HG03521 (cell line): ENCODE measurements around the gene TSC1.
"Not testable (repeated sequence)": the region's sequence is repeated elsewhere in the genome, so short reads cannot be mapped to it uniquely, and the experiment has no call there.

Experiments
- ATAC-seq: cut with Tn5 transposase; IDR thresholded peaks from one replicate; pipeline ENCODE4 v1.9.1; 2021; ENCODE audit warnings: mild to moderate bottlenecking, moderate library complexity; ENCODE audit not compliant: unreplicated experiment

Gene TSC1

DNA sequence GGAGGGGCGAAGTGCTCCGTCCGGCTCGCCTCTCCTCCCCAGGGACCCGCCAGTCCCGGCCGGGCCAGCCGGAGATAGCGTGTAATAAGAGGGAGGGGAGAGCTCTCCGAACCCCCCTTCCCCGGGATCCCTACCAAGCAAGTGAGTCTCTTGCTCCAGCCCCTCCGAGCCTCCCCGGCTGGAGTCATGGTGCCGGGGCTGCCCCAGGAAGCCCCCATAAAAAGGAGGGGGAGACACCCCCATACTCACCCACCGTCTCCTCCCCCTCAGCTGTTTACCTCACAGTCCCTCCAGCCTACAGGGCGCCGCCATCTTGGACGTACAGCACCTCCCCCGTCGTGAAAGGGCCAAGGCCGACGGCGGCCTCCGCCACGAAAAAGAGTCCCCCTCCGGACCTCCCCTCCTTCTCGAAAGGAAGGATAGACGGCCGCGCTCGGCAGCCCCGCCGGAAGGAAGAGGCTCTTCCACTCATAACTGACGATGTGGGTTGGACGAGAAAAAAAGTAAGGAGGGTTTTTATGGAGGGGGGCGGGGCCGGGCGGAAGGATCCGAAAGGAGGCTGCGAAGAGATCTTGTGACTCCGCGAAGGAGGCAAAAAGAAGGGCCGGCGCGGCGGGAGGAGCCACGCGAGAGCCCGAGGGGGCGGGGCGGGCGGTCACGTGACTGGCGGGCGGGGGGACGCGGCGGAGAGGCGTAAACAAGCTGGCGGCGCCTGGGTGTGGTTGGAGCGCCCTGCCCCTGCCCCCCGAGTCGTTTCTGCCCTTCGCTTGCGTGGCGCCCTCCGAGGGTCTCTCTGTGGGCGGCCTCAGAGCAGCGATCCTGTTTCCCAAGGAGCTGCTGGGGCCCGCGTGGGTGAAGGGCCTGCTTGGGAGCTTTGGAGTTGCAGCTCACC, at the start of gene TSC1:
Gene TSC1, minus strand, starts transcription at position 323 of the 892 bp plus-strand sequence. CDS start 15,744 bp downstream, outside the sequence.
- ATAC-seq: peak; percentile 65

DNA sequence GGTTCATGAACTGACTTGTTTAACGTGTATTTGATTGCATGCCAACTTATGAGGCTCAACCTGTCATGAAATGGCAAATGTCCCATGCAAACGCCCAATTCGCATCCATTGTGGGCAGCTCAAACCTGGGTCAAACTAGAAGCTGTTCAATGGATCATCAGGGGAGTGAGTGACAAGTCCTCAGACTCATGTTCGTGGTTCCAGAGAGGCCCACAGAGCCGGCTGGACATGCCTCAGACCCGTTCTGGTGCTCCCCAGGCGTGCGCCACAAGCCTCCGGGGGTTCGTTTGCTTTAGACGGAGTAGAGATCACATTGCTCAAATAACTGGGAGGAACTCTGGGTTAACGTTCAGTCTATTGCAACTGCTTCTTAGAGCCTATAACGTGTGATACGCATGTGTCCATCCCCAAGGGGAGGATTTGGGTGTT, 49.1 kb upstream of the TSC1 start:
- no peak for ATAC-seq

GRCh38 chr9:132991351-132992300, 47.2 kb upstream of the TSC1 start:
- ATAC-seq: no peak

- ATAC-seq: no peak
Observed at GRCh38 chr9:132990781-132991180, 46.4 kb upstream of the TSC1 start.

DNA sequence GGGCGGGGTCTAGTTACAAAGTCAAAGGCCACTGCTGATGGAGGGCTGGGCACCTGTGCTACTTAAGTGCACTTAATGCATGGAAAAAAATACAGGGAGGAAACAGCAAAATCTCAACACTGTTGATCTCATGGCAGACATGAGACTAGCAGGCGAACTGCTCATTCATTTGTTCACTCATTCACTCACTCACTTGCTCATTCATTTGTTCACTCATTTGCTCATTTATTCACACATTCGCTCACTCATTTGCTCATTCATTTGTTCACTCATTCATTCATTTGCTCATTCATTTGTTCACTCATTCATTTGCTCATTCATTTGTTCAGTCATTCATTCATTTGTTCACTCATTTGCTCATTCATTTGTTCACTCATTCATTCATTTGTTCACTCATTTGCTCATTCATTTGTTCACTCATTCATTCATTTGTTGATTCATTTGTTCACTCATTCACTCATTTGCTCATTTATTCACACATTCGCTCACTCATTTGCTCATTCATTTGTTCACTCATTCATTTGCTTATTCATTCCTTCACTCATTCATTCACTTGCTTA, 45.7 kb upstream of the TSC1 start:
- not testable (repeated sequence) for ATAC-seq

DNA sequence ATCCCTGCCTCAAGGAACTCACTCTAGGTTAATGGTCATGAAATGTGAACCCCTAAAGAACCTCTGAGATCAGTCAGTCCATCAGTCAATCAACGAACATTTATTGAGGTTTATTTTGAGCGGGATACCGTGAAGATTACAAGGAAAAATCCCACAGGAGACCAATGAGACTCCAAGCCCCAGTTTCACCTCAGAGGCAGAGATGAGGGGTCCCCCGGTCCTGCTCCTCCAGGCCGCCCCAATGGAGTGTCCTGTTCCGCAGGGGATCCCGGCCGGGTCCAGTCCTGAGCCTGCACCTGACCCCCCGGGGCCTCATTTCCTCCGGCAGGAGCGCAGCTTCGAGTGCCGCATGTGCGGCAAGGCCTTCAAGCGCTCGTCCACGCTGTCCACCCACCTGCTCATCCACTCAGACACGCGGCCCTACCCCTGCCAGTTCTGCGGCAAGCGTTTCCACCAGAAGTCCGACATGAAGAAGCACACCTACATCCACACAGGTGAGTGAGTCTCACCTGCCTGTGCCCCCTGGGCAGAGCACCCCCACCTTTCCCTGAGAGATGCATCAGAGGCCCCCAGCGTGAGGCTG, 45.1 kb upstream of the TSC1 start:
- no peak for ATAC-seq

GRCh38 chr9:132989014-132989310, 44.5 kb upstream of the TSC1 start:
- no peak for ATAC-seq

DNA sequence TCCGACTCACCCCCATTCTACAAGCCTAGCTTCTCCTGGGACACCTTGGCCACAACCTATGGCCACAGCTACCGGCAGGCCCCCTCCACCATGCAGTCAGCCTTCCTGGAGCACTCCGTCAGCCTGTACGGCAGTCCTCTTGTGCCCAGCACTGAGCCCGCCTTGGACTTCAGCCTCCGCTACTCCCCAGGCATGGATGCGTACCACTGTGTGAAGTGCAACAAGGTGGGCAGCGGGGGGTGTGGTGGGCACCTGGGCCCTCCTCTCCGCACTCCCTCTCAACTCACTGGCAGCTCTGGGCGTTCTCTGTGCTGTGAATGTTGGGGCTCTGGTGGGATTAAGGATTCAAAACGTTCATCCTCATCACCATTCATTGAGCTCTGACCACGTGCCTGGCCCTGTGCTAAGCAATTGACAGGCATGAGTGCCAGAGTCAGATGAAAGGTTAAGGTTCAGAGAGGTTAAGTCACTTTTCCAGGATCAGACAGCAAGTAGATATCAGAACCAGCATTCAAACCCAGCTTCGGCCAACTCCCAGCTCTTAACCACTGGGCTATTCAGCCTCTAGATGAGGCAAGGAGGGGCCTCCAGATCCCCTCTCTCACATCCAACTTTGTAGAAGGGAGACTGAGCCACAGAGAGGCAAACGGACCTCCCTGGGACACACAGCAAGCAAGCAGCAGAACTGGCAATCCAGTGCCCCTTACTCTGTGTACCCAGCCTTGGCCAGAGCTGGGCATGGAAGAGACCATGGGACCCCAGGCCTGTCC, 44.0 kb upstream of the TSC1 start:
- ATAC-seq: no peak

DNA sequence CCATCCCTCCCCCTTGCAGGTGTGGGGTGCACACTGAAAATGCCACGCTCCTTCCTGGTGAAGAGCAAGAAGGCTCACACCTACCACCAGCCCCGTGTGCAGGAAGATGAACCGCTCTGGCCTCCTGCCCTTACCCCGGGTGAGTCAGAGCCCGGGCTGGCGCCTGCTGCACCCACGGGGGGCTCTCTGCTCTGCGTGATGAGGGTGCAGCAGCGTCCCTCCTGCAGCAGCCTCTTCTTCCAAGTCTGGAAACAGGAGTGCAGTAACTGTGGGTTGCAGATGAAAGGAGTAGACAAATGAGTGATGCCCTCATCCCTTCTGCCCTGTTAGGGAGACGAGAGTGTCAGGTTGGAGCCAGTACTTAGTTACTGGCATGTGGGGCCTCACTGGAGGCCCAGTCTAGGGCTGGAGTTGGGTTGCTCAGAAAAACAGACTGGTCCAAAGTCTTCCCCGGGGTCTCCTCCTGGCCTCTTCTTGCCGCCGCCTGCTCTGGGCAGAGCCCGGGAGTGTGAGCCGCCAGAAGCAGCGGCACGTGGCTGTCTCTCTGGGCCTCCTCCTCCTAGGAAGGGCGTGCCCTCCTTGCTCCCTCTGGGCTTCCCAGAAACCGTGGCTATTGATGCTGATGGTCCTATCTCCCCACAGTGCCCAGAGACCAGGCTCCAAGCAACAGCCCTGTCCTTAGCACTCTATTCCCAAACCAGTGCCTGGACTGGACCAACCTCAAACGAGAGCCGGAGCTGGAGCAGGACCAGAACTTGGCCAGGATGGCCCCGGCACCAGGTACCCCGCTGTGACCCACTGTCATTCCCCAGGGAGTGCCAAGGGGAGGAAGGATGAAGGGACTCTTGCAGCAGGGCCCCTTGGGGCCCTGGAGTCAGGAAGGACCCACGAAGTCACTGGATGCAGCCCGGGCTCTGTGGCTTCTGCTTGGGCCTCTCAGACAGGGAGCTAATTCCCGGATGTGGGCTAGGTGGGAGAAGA, 42.5 kb upstream of the TSC1 start:
- no peak for ATAC-seq

- no peak for ATAC-seq
Observed at GRCh38 chr9:132986114-132986513, 41.7 kb upstream of the TSC1 start.

DNA sequence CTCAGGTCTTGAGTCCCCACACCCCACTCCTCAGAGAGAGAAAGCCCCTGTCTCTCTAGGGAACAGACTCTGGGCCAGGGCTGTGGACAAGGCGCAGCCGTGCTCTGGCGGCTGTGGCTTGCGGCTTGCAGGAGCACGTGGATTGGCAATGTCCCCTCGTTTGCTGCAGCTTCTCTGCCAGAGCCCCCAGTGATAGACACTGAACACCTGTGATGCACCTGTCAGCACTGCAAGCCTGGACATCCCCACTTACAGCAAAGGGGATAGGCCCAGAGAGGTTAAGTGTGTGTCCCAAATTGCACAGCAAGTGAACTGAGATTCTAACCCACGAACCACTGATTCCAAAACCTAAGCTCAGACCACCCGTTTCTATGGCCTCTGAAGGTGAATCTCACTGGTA, 41.1 kb upstream of the TSC1 start:
- no peak for ATAC-seq

- no peak for ATAC-seq
Observed at GRCh38 chr9:132985071-132985350, 40.6 kb upstream of the TSC1 start.

GRCh38 chr9:132984202-132985070, 40.0 kb upstream of the TSC1 start:
- ATAC-seq: no peak

DNA sequence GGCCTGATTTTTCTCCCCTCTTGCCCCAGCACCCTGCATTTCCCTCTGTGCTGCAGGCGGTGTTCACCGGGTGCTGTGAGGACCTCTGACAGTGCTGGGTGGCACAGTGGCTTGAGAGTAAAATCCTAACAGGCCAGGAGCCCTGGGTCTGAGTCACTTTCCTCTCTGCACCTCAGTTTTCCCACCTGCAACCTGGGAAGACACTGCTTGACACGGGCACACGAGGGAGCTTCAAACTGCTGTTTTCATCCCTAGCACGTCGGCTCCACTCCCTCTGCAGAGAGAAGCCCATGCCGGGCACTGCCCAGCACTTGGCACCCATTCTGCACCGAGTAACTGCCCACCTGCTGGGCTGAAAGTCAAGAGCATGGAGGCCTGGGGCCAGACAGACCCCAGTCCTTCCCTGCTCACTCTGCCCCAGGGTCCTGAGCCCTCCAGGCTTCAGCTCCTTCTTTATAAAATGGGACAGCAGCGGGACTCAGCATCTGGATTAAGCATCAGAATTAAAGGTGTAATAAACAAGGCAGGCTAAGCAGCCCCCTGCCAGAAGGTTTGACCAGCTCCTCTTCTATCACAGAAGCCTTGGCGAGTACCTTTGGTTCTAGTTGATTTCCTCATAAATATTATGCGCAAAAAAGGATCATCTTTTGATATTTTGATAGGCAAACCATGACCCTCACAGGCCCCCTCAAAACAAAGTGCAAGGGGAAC, 39.2 kb upstream of the TSC1 start:
- no peak for ATAC-seq

DNA sequence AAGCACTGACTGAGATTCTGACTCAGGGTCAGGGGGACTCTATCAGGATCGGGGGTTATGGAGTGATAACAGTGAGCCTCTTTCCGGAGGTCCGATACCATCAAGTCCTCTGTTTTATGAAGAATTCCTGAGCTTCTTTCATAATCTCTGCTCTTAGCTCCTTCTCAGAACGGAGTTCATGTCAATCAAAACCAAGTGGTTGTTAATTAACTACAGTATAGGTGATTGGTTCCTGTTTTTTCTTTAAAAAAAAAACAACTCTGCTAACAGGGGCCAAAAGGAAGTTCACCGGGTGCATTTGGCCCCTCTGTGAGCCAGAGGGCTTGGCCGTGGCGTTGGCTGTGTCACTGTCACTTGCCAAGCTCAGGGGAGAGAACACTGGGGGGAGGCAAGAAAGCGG, 38.0 kb upstream of the TSC1 start:
- ATAC-seq: peak; percentile 47

DNA sequence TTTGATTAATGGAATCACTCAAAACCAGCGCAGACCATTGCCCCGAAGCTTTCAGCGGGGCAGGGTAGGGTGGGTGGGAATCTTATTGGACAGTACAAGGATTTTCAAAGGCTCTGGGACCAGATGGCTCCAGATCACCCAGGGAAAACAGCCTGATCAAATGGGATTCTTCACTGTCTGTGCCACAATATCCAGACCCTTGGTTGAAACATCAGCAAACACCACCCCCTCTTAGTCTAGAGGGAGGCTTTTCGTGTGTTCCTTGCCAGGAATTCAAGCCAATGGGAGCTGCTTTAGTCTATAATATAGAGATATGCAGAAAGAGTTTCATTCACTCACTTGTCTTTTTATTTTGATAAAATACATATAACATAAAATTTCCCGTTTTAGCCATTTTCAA, 35.7 kb upstream of the TSC1 start:
- no peak for ATAC-seq

DNA sequence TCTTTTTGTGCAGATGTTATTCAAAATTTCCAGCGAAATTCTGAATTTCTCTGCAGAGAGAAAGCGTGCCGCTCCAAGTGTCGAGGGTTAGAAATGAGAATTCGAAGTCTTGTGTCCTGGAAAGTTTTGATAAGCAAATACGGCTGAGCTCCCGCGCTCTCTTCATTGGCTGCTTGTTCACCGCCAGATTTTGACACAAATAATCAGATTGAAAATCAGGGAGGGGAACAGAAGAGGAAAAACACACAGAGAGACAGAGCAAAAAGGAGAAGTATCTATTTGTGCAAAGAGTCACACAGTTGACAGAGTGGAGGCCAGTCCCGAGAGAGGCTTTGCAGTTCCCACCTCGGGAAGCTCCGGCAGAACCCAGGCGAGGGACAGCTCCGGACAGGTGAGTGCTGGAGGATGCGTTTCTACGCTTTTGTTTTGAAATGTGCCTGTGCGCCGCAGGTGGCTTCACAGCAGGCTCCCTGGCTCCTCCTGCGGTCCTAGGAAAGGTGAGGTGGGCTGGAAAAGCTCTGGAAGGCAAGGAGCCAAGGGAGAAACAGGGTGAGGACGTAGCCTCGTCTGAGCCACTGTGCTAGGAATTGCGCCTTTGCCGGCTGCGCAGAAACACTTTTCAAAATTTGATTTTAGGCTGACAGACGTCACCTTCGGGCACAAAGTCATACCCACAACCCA, 34.2 kb upstream of the TSC1 start, which contains the start of gene GFI1B:
Gene GFI1B, plus strand, starts transcription at position 244 of the 681 bp plus-strand sequence. CDS start 7,985 bp downstream, outside the sequence.
- no peak for ATAC-seq
